ENCODE results near the gene RRBP1.

RRBP1 gene

GRCh38 chr20:17651129-17651759 lies 30.8 kb downstream of the RRBP1 start:
- H3K4me3 ChIP-seq (ENCODE audit: low read depth, low read length): no peak overlapping the region

GRCh38 chr20:17650301-17651128 lies 31.5 kb downstream of the RRBP1 start:
- H3K4me3 ChIP-seq (ENCODE audit: low read depth, low read length): no peak overlapping the region

- H3K4me3 ChIP-seq (ENCODE audit: low read depth, low read length): no peak overlapping the region
These were observed 33.0 kb downstream of the RRBP1 start for GRCh38 chr20:17648791-17649730.

- H3K4me3 ChIP-seq (ENCODE audit: low read depth, low read length): no peak overlapping the region
These were observed 33.8 kb downstream of the RRBP1 start for GRCh38 chr20:17648315-17648646.

- H3K4me3 ChIP-seq (ENCODE audit: low read depth, low read length): no peak overlapping the region
These were observed 34.4 kb downstream of the RRBP1 start for GRCh38 chr20:17647391-17648314.

GRCh38 chr20:17646961-17647301 lies 35.1 kb downstream of the RRBP1 start:
- no peak overlapping the region for H3K4me3 ChIP-seq (ENCODE audit: low read depth, low read length)

- no peak overlapping the region for H3K4me3 ChIP-seq (ENCODE audit: low read depth, low read length)
These were observed 35.7 kb downstream of the RRBP1 start for GRCh38 chr20:17646209-17646960.

- H3K4me3 ChIP-seq (ENCODE audit: low read depth, low read length): no peak overlapping the region
These were observed 36.4 kb downstream of the RRBP1 start for GRCh38 chr20:17645546-17646208.

GRCh38 chr20:17645010-17645409 lies 37.0 kb downstream of the RRBP1 start:
- H3K4me3 ChIP-seq (ENCODE audit: low read depth, low read length): no peak overlapping the region

GRCh38 chr20:17644451-17644850 lies 37.6 kb downstream of the RRBP1 start:
- no peak overlapping the region for H3K4me3 ChIP-seq (ENCODE audit: low read depth, low read length)

GRCh38 chr20:17643531-17644188 lies 38.4 kb downstream of the RRBP1 start:
- H3K4me3 ChIP-seq (ENCODE audit: low read depth, low read length): no peak overlapping the region

- H3K4me3 ChIP-seq (ENCODE audit: low read depth, low read length): no peak overlapping the region
These were observed 39.4 kb downstream of the RRBP1 start for GRCh38 chr20:17642404-17643269.

- no peak overlapping the region for H3K4me3 ChIP-seq (ENCODE audit: low read depth, low read length)
These were observed 40.0 kb downstream of the RRBP1 start for GRCh38 chr20:17641993-17642392.

GRCh38 chr20:17641520-17641964 lies 40.5 kb downstream of the RRBP1 start:
- H3K4me3 ChIP-seq (ENCODE audit: low read depth, low read length): no peak overlapping the region

GRCh38 chr20:17640875-17641378 lies 41.1 kb downstream of the RRBP1 start:
- H3K4me3 ChIP-seq (ENCODE audit: low read depth, low read length): no peak overlapping the region

GRCh38 chr20:17640146-17640874 lies 41.7 kb downstream of the RRBP1 start:
- no peak overlapping the region for H3K4me3 ChIP-seq (ENCODE audit: low read depth, low read length)
